Measurements from ENCODE around the gene C11orf21.

GRCh38 chr11:2251138-2251537 lies 50.6 kb downstream of the C11orf21 start:
- TF ChIP-seq CTCF (IDR thresholded peaks at IDR 0.05): no peak
- no peak for TF ChIP-seq POLR2A (IDR thresholded peaks at IDR 0.05)
